ENCODE results near the gene DDX51.

Gene DDX51

DNA sequence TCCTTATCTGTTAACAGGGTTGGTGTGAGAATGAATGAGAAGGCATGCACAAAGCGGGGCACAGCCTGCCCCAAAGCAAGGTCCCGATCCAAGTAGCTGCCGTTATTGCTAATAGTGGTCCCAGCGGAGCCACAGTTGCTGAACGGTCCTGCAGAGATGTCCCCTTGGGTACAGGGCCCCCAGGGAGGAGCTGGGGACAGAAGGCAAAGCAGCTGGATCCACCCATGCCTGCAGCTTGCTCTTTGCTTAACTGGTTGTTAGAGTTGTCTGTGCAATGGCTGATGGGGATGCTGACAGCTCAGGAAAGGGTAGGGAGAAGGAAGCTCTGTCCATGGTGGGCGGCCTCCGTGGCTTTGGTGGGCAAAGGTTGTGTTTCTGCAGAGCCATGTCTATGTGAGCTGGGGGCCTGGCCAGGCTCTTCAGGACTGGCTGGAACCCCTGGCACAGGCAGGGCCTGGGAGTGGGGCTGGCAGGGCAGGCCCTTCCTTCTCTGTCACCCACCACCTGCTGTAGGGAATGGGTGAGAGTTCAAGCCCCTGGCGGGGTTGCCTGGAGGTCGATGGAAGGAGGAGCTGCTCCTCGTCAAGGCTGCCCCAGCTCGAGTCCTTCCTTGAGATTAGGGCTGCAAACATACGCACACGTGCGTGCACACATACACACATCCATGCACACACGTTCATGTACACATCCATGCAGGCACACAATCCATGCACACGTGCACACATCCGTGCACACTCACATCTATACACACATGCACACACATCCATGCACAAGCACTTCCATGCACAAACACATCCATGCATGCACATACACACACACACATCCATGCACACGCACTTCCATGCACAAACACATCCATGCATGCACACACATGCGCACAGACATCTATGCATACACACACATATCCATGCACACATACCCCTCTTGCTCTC, 35.6 kb upstream of the DDX51 start:
- DNase-seq = no peak

DNA sequence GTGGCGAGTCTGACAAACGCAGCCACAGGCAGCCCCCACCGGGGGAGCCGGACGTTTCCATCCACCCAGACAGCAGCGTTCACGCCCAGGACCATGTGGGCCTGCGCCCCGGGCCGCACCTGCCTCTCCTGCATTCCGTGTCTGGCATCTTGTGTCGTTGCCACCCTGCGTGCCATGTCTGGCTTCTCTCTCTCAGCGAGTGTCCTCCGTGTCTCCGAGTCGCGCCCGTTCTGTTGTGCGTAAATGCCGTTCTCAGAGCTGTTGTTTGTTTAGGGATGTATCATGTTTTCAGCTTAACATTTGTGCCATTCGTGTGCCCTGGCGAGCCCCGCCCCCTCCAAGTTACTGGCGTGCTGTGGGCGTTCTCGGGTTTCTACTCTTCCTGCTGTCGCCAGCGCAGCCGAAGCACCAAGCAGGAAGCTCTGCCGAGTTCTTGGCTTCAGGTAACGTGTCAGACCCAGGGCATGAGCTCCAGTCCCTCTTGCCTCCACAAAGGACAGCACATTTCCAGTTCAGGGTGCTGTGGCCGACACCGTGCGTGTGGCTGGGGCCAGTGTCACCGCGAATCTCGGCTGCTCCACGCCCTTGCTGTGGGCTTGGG, 34.8 kb upstream of the DDX51 start:
- no peak for DNase-seq

GRCh38 chr12:132178316-132178715, 34.2 kb upstream of the DDX51 start:
- DNase-seq = no peak

GRCh38 chr12:132176920-132177551, 32.9 kb upstream of the DDX51 start:
- DNase-seq = no peak

DNA sequence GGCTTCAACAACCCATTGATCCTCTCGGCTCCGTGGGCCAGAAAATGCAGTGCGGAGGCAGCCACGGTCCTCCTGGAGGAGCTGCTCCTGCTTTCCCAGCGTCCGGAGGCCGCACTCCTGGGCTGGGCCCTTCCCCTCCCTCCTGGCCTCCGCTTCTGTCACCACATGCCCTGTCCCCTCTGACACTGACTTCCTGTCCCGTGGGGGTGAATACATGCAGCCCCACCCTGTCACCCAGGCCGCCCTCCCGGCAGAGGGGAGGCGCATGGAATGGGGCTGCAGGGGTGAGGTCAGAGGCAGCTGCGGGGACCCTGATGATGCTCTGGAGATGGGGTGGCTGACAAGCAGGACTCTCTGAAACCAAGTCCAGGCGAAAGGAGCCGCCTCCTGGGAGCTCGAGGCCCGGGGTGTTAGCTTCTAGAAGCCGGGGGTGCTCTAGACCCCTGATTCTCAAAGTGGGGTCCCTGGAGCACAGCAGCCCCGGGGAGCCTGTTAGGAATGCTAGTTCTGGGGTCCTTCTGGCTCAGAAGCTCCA, 32.3 kb upstream of the DDX51 start:
- no peak for DNase-seq

GRCh38 chr12:132175496-132176384, 31.6 kb upstream of the DDX51 start:
- no peak for DNase-seq

DNA sequence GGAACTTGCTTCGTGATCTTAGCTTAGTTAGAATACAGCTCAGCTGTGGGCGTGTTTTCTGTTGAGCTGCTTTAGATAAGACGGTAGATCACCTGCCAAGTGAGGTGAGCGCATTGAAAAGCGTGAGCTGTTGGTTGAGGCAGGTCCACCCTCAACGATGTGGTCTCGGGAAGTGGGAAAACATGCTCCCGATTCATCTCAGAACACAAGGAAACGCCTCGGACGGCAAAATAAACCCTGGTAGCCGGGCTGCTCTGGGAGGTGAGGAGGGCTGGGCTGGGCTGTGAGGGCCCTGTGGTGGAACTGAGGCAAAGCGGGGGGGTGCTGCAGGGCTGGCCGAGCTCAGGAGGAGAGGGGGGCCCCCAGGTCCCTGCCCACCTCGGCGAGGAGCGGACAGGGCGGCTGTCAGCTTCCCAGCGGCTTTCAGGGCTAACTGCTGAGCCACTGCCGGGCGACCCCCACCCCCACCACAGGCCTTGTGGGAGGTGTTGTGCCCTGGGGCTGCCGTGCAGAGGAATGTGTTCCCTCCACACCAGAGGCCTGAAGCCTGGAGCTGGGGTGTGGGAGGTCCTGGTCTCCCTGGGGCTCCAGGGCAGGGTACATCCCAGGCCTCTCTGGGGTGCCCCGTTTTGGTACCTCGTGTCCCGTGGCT, 30.8 kb upstream of the DDX51 start:
- no peak for DNase-seq

GRCh38 chr12:132174015-132174838, 30.1 kb upstream of the DDX51 start:
- no peak for DNase-seq

GRCh38 chr12:132173135-132174014, 29.3 kb upstream of the DDX51 start:
- no peak for DNase-seq

GRCh38 chr12:132172619-132173018, 28.5 kb upstream of the DDX51 start:
- DNase-seq = no peak

- DNase-seq = no peak
Measured at GRCh38 chr12:132171968-132172521, 27.9 kb upstream of the DDX51 start.

DNA sequence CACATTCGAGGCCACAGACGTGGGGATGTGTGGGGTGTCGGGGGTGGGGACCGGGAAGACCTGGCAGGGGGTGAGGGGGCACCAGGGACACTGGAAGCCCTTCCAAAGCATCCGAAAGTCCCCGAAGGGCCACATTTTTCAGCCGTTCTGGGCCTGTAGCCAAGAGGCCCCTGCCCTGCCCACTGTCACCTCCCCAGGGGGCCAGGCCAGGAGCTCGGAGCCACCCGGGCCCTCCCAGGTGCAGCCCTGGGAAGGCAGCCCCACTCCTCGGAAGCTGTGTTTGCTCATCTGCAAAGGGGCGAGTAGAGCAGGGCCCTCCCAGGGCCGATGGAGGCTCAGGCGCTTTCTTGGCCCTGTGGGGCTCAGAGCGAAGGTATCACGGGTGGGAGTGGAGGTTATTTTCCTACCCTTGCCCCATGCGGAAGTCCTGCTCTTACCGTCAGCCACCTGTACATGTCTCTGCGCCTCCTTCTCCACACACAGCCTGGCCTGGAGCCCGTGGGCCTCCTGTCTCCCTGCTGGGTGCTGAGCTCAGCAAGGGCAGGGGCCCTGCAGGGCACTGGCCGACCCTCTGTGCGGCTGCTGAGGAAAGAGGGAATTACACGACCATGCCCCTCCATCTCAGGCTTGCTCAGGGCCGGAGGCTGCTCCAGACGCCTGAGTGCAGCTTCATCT, 27.3 kb upstream of the DDX51 start:
- peak; percentile 4 for DNase-seq

DNA sequence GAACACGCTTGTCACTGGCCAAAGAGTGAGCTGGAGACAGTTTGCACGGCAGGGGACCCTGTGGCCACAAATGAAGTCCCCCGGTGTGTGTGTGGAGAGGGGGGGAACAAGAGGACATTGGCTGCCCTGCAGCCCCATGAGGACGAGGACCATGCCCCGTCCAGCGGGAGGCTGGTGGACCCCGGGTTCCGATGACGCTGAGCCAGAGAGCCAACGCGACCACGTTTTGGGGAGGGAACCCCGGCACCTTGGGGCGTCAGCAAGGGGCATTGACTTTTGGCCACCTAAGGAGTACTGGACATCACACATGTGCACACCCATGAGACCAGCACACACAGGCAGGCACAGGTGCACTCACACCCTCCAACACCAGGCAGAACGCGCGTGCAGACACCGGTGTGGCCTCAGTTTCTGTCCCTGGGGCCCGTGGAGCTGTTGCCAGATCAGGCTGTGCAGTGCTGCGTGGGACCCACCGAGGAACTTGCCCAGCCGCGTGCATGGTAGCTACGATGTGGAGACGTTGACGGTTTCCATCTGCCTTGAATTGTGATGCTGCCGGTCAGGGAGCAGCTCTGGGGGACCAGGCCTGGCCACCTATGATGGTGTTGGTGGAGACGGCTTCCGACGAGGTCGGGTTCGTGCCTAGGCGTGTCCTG, 26.6 kb upstream of the DDX51 start:
- DNase-seq = no peak

- no peak for DNase-seq
Measured at GRCh38 chr12:132170094-132170636, 26.0 kb upstream of the DDX51 start.

- DNase-seq = no peak
Measured at GRCh38 chr12:132169376-132169775, 25.3 kb upstream of the DDX51 start.

- no peak for DNase-seq
Measured at GRCh38 chr12:132168311-132169031, 24.4 kb upstream of the DDX51 start.

DNA sequence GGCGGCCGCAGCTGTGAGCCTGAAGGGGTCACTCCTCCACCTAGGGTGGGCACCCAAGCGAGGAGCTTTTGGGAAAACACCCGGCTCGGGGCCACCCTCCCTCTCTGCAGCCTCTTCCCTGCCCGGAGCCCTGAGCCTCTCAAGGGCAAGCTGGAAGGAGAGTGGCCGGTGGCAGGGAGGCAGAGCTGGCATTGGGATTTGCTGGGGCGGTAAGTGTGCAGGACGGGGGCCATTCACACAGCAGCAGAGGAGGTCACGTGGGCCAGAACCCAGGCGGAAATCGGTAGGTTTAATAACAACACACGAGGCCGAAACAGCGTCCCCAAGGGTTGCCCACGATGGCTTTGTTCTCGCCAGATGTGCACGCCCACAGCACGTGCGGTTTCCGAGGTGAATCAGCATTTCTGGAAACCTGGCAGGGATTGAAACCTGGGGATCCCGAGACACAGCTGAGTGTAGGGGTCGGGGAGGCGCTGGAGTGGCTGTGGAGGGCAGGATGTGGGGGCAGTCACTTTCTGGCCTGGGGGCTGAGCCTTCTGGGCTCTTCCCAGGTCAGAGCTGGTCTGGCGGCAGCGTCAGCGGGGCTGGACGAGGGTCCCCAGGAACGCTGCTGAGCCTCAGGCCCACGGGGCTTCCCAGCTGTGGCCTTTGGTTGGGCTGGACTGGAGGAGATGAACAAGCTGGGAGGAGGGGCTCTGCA, 23.6 kb upstream of the DDX51 start:
- DNase-seq = no peak

All from NCI-H1092 treated with DMSO at 0.1 percent for 48 hours (cell line).